Common myeloid progenitor, CD34-positive (primary cell): Measurements from ENCODE around the gene CHIT1. TPM values are rescaled to one million over a fixed set of nuclear protein-coding genes. Genes with fewer than 3 reads are reported as not detected.
A peak's percentile ranks its signal among the peaks of the same experiment; 100 is the strongest.

Source experiments
- CTCF ChIA-PET: fragments of 350-600 bp; sonication (Branson Sonifier 250); formaldehyde crosslinking; loops from one replicate; lab custom pipeline; 2021; ENCODE audit warnings: antibody characterized with exemption; lab: Charles Lee
- POLR2A ChIA-PET: fragments of 350-600 bp; sonication (Branson Sonifier 250); formaldehyde crosslinking; loops from one replicate; lab custom pipeline; 2021; ENCODE audit warnings: antibody characterized with exemption; lab: Charles Lee
- DNase-seq, 3 donors: peaks; one replicate each; pipeline versions ENCODE4 v3.0.0 to v3.0.0-alpha.2; 2013
- H3K27ac ChIP-seq, 2 experiments: 1 replicate in 1 of 2; 2 replicates in 1 of 2; pipeline ENCODE4 v1.7.0; 2013; ENCODE audit warnings: inconsistent platforms in 2 of 2, low read length in 2 of 2, mild to moderate bottlenecking in 2 of 2, low read depth in 1 of 2, moderate library complexity in 1 of 2; ENCODE audit not compliant: severe bottlenecking in 2 of 2, insufficient read depth in 1 of 2, poor library complexity in 1 of 2
- H3K27me3 ChIP-seq, 5 experiments: replicated peaks in 2 of 5; 1 replicate in 3 of 5; 2 replicates in 2 of 5; pipeline versions ENCODE4 v1.6.1 to v1.7.0; 2013; ENCODE audit warnings: low read length in 4 of 5, mild to moderate bottlenecking in 2 of 5, moderate library complexity in 2 of 5, inconsistent platforms in 1 of 5; ENCODE audit not compliant: insufficient read depth in 5 of 5, control insufficient read depth in 4 of 5
- H3K36me3 ChIP-seq, 4 experiments: 1 replicate in 2 of 4; 2 replicates in 2 of 4; pipeline versions ENCODE4 v1.6.1 to v1.7.0; 2013; ENCODE audit warnings: low read length in 3 of 4, control low read depth in 1 of 4, mild to moderate bottlenecking in 1 of 4; ENCODE audit not compliant: control insufficient read depth in 4 of 4, insufficient read depth in 4 of 4
- H3K4me1 ChIP-seq, 4 experiments: 1 replicate in 3 of 4; 2 replicates in 1 of 4; pipeline versions ENCODE4 v1.6.1 to v1.7.1; 2013; ENCODE audit warnings: low read length in 3 of 4, mild to moderate bottlenecking in 3 of 4, control low read depth in 1 of 4, inconsistent platforms in 1 of 4, moderate library complexity in 1 of 4; ENCODE audit not compliant: control insufficient read depth in 4 of 4, insufficient read depth in 4 of 4; ENCODE audit errors: control extremely low read depth in 1 of 4
- H3K4me3 ChIP-seq, 7 experiments: 1 replicate in 4 of 7; 2 replicates in 3 of 7; pipeline versions ENCODE4 v1.5.1 to v1.7.0; 2013; ENCODE audit warnings: mild to moderate bottlenecking in 7 of 7, low read length in 6 of 7, moderate library complexity in 6 of 7, inconsistent platforms in 2 of 7, low read depth in 2 of 7, control low read depth in 1 of 7; ENCODE audit not compliant: insufficient read depth in 4 of 7, control insufficient read depth in 1 of 7; ENCODE audit errors: extremely low read depth in 1 of 7
- H3K9me3 ChIP-seq, 5 experiments: 1 replicate in 4 of 5; 2 replicates in 1 of 5; pipeline versions ENCODE4 v1.6.1 to v1.7.1; 2013; ENCODE audit warnings: low read length in 4 of 5, mild to moderate bottlenecking in 2 of 5, inconsistent platforms in 1 of 5, low read depth in 1 of 5, moderate library complexity in 1 of 5; ENCODE audit not compliant: control insufficient read depth in 4 of 5, insufficient read depth in 2 of 5; ENCODE audit errors: control extremely low read depth in 1 of 5
- WGBS: methylation state at CpG from one replicate; pipeline ENCODE4 v1.1.5; 2013; ENCODE audit not compliant: insufficient coverage; 5-methylcytosine and 5-hydroxymethylcytosine counted together
- polyA plus RNA-seq: library from polyadenylated mRNA; unstranded; fragments of 120-200 nt; gene quantifications from one replicate; pipeline ENCODE4 v1.2.1, GENCODE V29; 2013

CHIT1 gene
- polyA plus RNA-seq: 0.04 TPM

- peaks cover 0 to 7% (median 2%) of the 10 kb centered on the region in 4 experiments for H3K4me1 ChIP-seq
- ChIA-PET POLR2A (no interaction called here), CTCF (interaction anchor here (6.8 kb wide), 1 partner anchor 14 kb away, joined by 27 read pairs; no protein-coding TSS in a partner anchor)
- WGBS: 100% methylated on average over 4 of the region's 7 CpGs
- no peak within 1 kb of the TSS for H3K4me3 ChIP-seq
- peaks cover 0 to 5% (median 3%) of the 10 kb centered on the region in 5 experiments for H3K9me3 ChIP-seq
- no peaks in the 10 kb centered on the region for H3K36me3 ChIP-seq
- H3K27me3 ChIP-seq: no peaks in the 10 kb centered on the region
- H3K27ac ChIP-seq: no peak within 1 kb of the TSS
- DNase-seq: no peak
Observed at GRCh38 chr1:203229471-203230135, at the start of gene CHIT1. Gene CHIT1 (minus strand): TSS chr1:203229673. CDS start chr1:203229636, 37 bp downstream.

GRCh38 chr1:203278885-203279406, 49.5 kb upstream of the CHIT1 start:
- Histone ChIP-seq H3K36me3 (no peaks in the 10 kb centered on the region), H3K9me3 (no peaks in the 10 kb centered on the region), H3K4me1 (peaks cover 10 to 31% (median 21%) of the 10 kb centered on the region in 4 experiments), H3K4me3 (no peak overlapping the region), H3K27ac (no peak overlapping the region), H3K27me3 (no peaks in the 10 kb centered on the region)
- DNase-seq: no peak
- CTCF ChIA-PET: interaction anchor here (0.8 to 23.0 kb wide), 8 partner anchors 9 to 209 kb away, joined by 3 to 254 read pairs (median 48); no protein-coding TSS in a partner anchor
- POLR2A ChIA-PET: interaction anchor here (0.6 to 1.2 kb wide), 3 partner anchors 16 to 479 kb away, joined by 3 to 4 read pairs (median 3); no protein-coding TSS in a partner anchor
- WGBS: 96% methylated on average over 5 of the region's 8 CpGs

- ChIA-PET POLR2A (interaction anchor here (1.0 to 1.2 kb wide), 2 partner anchors 28 to 480 kb away, joined by 3 read pairs; no protein-coding TSS in a partner anchor), CTCF (interaction anchor here (0.9 to 23.0 kb wide), 9 partner anchors 8 to 210 kb away, joined by 3 to 254 read pairs (median 41); no protein-coding TSS in a partner anchor)
- 29% methylated on average over 11 of the region's 13 CpGs for WGBS
- peak overlapping the region in 2 of 7 experiments; percentile 17 to 28 for H3K4me3 ChIP-seq
- no peak overlapping the region for H3K27ac ChIP-seq
- H3K4me1 ChIP-seq: peaks cover 12 to 37% (median 28%) of the 10 kb centered on the region in 4 experiments
- no peaks in the 10 kb centered on the region for H3K9me3 ChIP-seq
- peak in 2 of 3 donors; percentile 52 to 56 for DNase-seq
- no peaks in the 10 kb centered on the region for H3K27me3 ChIP-seq
- no peaks in the 10 kb centered on the region for H3K36me3 ChIP-seq
Observed at GRCh38 chr1:203278082-203278884, 48.8 kb upstream of the CHIT1 start.

GRCh38 chr1:203276916-203277545, 47.6 kb upstream of the CHIT1 start:
- WGBS: 92% methylated on average over 9 of the region's 9 CpGs
- Histone ChIP-seq H3K4me1 (peaks cover 12 to 43% (median 33%) of the 10 kb centered on the region in 4 experiments), H3K36me3 (no peaks in the 10 kb centered on the region)

GRCh38 chr1:203276408-203276807, 46.9 kb upstream of the CHIT1 start:
- POLR2A ChIA-PET: interaction anchor here (0.7 kb wide), 1 partner anchor 40 kb away, joined by 3 read pairs; no protein-coding TSS in a partner anchor
- CTCF ChIA-PET: interaction anchor here (1.0 to 23.0 kb wide), 9 partner anchors 7 to 63 kb away, joined by 3 to 254 read pairs (median 41); partner anchors contain the start of gene BTG2
- WGBS: no CpG with 5 or more reads among the region's 5 CpGs
- H3K4me1 ChIP-seq: peaks cover 12 to 43% (median 34%) of the 10 kb centered on the region in 4 experiments
- no peaks in the 10 kb centered on the region for H3K36me3 ChIP-seq
- H3K9me3 ChIP-seq: no peaks in the 10 kb centered on the region
- H3K27ac ChIP-seq: no peak overlapping the region
- no peak overlapping the region for H3K4me3 ChIP-seq
- no peaks in the 10 kb centered on the region for H3K27me3 ChIP-seq
- no peak for DNase-seq

More at GRCh38 chr1:203276916-203277545, 47.6 kb upstream of the CHIT1 start:
- H3K9me3 ChIP-seq: no peaks in the 10 kb centered on the region
- ChIA-PET CTCF (interaction anchor here (0.9 to 23.0 kb wide), 9 partner anchors 7 to 212 kb away, joined by 3 to 254 read pairs (median 41); no protein-coding TSS in a partner anchor), POLR2A (interaction anchor here (0.5 to 0.8 kb wide), 3 partner anchors 12 to 61 kb away, joined by 3 to 4 read pairs (median 4); no protein-coding TSS in a partner anchor)
- H3K27me3 ChIP-seq: no peaks in the 10 kb centered on the region
- H3K27ac ChIP-seq: no peak overlapping the region
- DNase-seq: no peak
- no peak overlapping the region for H3K4me3 ChIP-seq

- no peak for DNase-seq
- WGBS: 97% methylated on average over 10 of the region's 11 CpGs
- POLR2A ChIA-PET: interaction anchor here (0.7 kb wide), 1 partner anchor 41 kb away, joined by 3 read pairs; no protein-coding TSS in a partner anchor
- Histone ChIP-seq H3K4me1 (peaks cover 12 to 43% (median 39%) of the 10 kb centered on the region in 4 experiments), H3K4me3 (no peak overlapping the region), H3K9me3 (no peaks in the 10 kb centered on the region), H3K36me3 (no peaks in the 10 kb centered on the region), H3K27ac (no peak overlapping the region), H3K27me3 (no peaks in the 10 kb centered on the region)
- CTCF ChIA-PET: interaction anchor here (1.0 to 23.0 kb wide), 10 partner anchors 6 to 63 kb away, joined by 3 to 254 read pairs (median 40); partner anchors contain the start of gene BTG2
Observed at GRCh38 chr1:203275656-203276272, 46.3 kb upstream of the CHIT1 start.
